ENCODE results near the gene EREG.

- TF ChIP-seq CTCF (IDR thresholded peaks at IDR 0.05; ENCODE audit: low read depth, low read length, missing input control) (no peak), REST (IDR thresholded peaks at IDR 0.05) (no peak), MAX (IDR thresholded peaks at IDR 0.05) (no peak), EGR1 (IDR thresholded peaks at IDR 0.05; ENCODE audit: low read depth in 2 of 2) (no peak), RXRA (IDR thresholded peaks at IDR 0.05) (no peak), TAF1 (conservative IDR thresholded peaks at IDR 0.05) (no peak), JUND (IDR thresholded peaks at IDR 0.05) (no peak), FOXA2 (IDR thresholded peaks at IDR 0.05) (no peak), RAD21 (IDR thresholded peaks at IDR 0.05) (no peak), SP1 (IDR thresholded peaks at IDR 0.05) (no peak), HNF4G (IDR thresholded peaks at IDR 0.05) (no peak), GABPA (IDR thresholded peaks at IDR 0.05 in 1 of 2, conservative IDR thresholded peaks at IDR 0.05 in 1 of 2) (no peak)
- TF ChIP-seq, protein P1, sequence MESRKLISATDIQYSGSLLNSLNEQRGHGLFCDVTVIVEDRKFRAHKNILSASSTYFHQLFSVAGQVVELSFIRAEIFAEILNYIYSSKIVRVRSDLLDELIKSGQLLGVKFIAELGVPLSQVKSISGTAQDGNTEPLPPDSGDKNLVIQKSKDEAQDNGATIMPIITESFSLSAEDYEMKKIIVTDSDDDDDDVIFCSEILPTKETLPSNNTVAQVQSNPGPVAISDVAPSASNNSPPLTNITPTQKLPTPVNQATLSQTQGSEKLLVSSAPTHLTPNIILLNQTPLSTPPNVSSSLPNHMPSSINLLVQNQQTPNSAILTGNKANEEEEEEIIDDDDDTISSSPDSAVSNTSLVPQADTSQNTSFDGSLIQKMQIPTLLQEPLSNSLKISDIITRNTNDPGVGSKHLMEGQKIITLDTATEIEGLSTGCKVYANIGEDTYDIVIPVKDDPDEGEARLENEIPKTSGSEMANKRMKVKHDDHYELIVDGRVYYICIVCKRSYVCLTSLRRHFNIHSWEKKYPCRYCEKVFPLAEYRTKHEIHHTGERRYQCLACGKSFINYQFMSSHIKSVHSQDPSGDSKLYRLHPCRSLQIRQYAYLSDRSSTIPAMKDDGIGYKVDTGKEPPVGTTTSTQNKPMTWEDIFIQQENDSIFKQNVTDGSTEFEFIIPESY (IDR thresholded peaks at IDR 0.05): no peak
These were observed 11.0 kb downstream of the EREG start for GRCh38 chr4:74375824-74376426.
